HCT116 (cell line): ENCODE results near the gene ORC6. TPM values are rescaled to one million over a fixed set of nuclear protein-coding genes. Genes with fewer than 3 reads are reported as not detected.

Source experiments
- ATAC-seq: fragments of 200-7000 bp; cut with Tn5 transposase; 2 replicates; pipeline ENCODE4 v1.9.1; 2020; ENCODE audit warnings: mild to moderate bottlenecking, moderate library complexity
- BruUV-seq: library from RNA; stranded (reverse); fragments of 400-500 nt; replicated peaks from 2 replicates; lab custom pipeline; 2021; lab: Mats Ljungman, UMichigan
- CTCF ChIA-PET: fragments of 300-600 bp; sonication (Branson Sonifier 250); formaldehyde crosslinking; loops from one replicate; lab custom pipeline; 2021; ENCODE audit warnings: antibody characterized with exemption; lab: Charles Lee
- POLR2A ChIA-PET: fragments of 300-600, 350-600 bp; sonication (Branson Sonifier 250); formaldehyde crosslinking; loops from one replicate; lab custom pipeline; 2021; ENCODE audit warnings: antibody characterized with exemption; lab: Charles Lee
- RAD21 ChIA-PET, 2 experiments: fragments of 300-600 bp; sonication (Branson Sonifier 250); formaldehyde crosslinking; loops; one replicate each; lab custom pipeline; 2023; ENCODE audit warnings: low total read pairs in 2 of 2; ENCODE audit not compliant: uncharacterized antibody in 2 of 2, unreplicated experiment in 2 of 2, low non-redundant PET in 1 of 2; lab: Charles Lee
- DNase-seq: peaks from one replicate; pipeline ENCODE4 v3.0.0-alpha.2; 2010; ENCODE audit warnings: low read depth, low spot score
- H2AFZ ChIP-seq: fragments of 200-600 bp; shearing (Covaris generic), sonication (generic); 2 replicates; pipeline ENCODE4 v1.6.1; 2017; ENCODE audit warnings: low read depth, mixed run types, mixed read lengths, antibody characterized with exemption, low read length; ENCODE audit not compliant: poor library complexity, severe bottlenecking
- H3K27ac ChIP-seq: 2 replicates; pipeline ENCODE4 v1.5.1; 2012; ENCODE audit warnings: low read depth, low read length
- H3K27me3 ChIP-seq: fragments of 200-600 bp; sonication (generic); 2 replicates; pipeline ENCODE4 v1.6.1; 2016; ENCODE audit warnings: mixed run types, low read length, mixed read lengths; ENCODE audit not compliant: insufficient read depth
- H3K36me3 ChIP-seq, 2 experiments: fragments of 200-500 bp in 1 of 2; fragments of 200-600 bp in 1 of 2; sonication (Bioruptor generic) in 1 of 2; sonication (generic) in 1 of 2; 2 replicates each; pipeline versions ENCODE4 v1.5.1 to v1.6.1; 2014 to 2016; ENCODE audit warnings: low read length in 2 of 2, inconsistent platforms in 1 of 2, mixed read lengths in 1 of 2, mixed run types in 1 of 2; ENCODE audit not compliant: insufficient read depth in 2 of 2, control insufficient read depth in 1 of 2
- H3K4me1 ChIP-seq, 2 experiments: fragments of 200-600 bp in 1 of 2; sonication (generic) in 1 of 2; 2 replicates each; pipeline versions ENCODE4 v1.5.1 to v1.6.1; 2012 to 2017; ENCODE audit warnings: low read length in 2 of 2, inconsistent platforms in 1 of 2, mild to moderate bottlenecking in 1 of 2, mixed read lengths in 1 of 2, mixed run types in 1 of 2, moderate library complexity in 1 of 2; ENCODE audit not compliant: insufficient read depth in 2 of 2, control insufficient read depth in 1 of 2
- H3K4me2 ChIP-seq: fragments of 200-600 bp; sonication (generic); 2 replicates; pipeline ENCODE4 v1.6.1; 2017; ENCODE audit warnings: mixed run types, low read length, mixed read lengths
- H3K4me3 ChIP-seq, 2 experiments: fragments of 200-600 bp in 1 of 2; sonication (generic) in 1 of 2; replicated peaks in 1 of 2; 2 replicates each; pipeline ENCODE4 v1.5.1; 2011 to 2016; ENCODE audit warnings: low read length in 2 of 2, control low read depth in 1 of 2, low read depth in 1 of 2, mild to moderate bottlenecking in 1 of 2, mixed read lengths in 1 of 2, mixed run types in 1 of 2
- H3K79me2 ChIP-seq: fragments of 200-600 bp; sonication (generic); 2 replicates; pipeline ENCODE4 v1.6.1; 2017; ENCODE audit warnings: mild to moderate bottlenecking, mixed run types, low read length, moderate library complexity, mixed read lengths; ENCODE audit not compliant: insufficient read depth
- H3K9ac ChIP-seq: fragments of 200-600 bp; sonication (generic); 2 replicates; pipeline ENCODE4 v1.6.1; 2016; ENCODE audit warnings: low read length, mixed read lengths
- H3K9me2 ChIP-seq: fragments of 200-600 bp; sonication (generic), shearing (Covaris generic); 2 replicates; pipeline ENCODE4 v1.6.1; 2017; ENCODE audit warnings: mixed run types, mild to moderate bottlenecking, moderate library complexity; ENCODE audit not compliant: insufficient read depth
- H3K9me3 ChIP-seq, 2 experiments: fragments of 200-500 bp in 1 of 2; fragments of 200-600 bp in 1 of 2; sonication (Bioruptor generic) in 1 of 2; sonication (generic) in 1 of 2; 2 replicates each; pipeline ENCODE4 v1.6.1; 2014 to 2017; ENCODE audit warnings: low read length in 2 of 2, mixed read lengths in 2 of 2, inconsistent platforms in 1 of 2, low read depth in 1 of 2, mild to moderate bottlenecking in 1 of 2, mixed run types in 1 of 2, moderate library complexity in 1 of 2; ENCODE audit not compliant: control insufficient read depth in 1 of 2, insufficient read depth in 1 of 2
- H4K20me1 ChIP-seq: fragments of 200-600 bp; sonication (generic), shearing (Covaris generic); 2 replicates; pipeline ENCODE4 v1.6.1; 2017; ENCODE audit warnings: mixed run types, mild to moderate bottlenecking, moderate library complexity; ENCODE audit not compliant: insufficient read depth
- CTCF ChIP-seq, 3 experiments: fragments of 200-600 bp in 1 of 3; sonication (generic) in 1 of 3; IDR thresholded peaks in 2 of 3; conservative IDR thresholded peaks in 1 of 3; 2 replicates each; pipeline ENCODE4 v1.5.1; 2012 to 2017; ENCODE audit warnings: low read depth in 2 of 3, low read length in 2 of 3, antibody characterized with exemption in 1 of 3, borderline replicate concordance in 1 of 3, control low read depth in 1 of 3, mild to moderate bottlenecking in 1 of 3, mixed read lengths in 1 of 3, mixed run types in 1 of 3, moderate library complexity in 1 of 3; ENCODE audit not compliant: insufficient read depth in 1 of 3
- ELF1 ChIP-seq: IDR thresholded peaks from 2 replicates; pipeline ENCODE4 v1.6.1; 2012; ENCODE audit warnings: low read depth, borderline replicate concordance
- EZH2phosphoT487 ChIP-seq: fragments of 200-600 bp; IDR thresholded peaks from 2 replicates; pipeline ENCODE4 v1.6.1; 2018; ENCODE audit warnings: antibody characterized with exemption, borderline replicate concordance
- JUND ChIP-seq: IDR thresholded peaks from 2 replicates; pipeline ENCODE4 v1.6.1; 2012
- RAD21 ChIP-seq: IDR thresholded peaks from 2 replicates; pipeline ENCODE4 v1.6.1; 2012; ENCODE audit warnings: low read depth, mild to moderate bottlenecking
- REST ChIP-seq: IDR thresholded peaks from 2 replicates; pipeline ENCODE4 v1.6.1; 2012; ENCODE audit warnings: low read depth
- TCF7L2 ChIP-seq: IDR thresholded peaks from 2 replicates; pipeline ENCODE4 v1.7.0; 2011; ENCODE audit warnings: borderline replicate concordance, inconsistent platforms; ENCODE audit not compliant: insufficient read depth, insufficient read length; ENCODE audit errors: extremely low read depth
- YY1 ChIP-seq: IDR thresholded peaks from 2 replicates; pipeline ENCODE4 v1.6.1; 2011; ENCODE audit warnings: low read length, low read depth, moderate library complexity, mild to moderate bottlenecking; ENCODE audit not compliant: insufficient replicate concordance; ENCODE audit errors: extremely low read depth
- ZBTB33 ChIP-seq: IDR thresholded peaks from 2 replicates; pipeline ENCODE4 v1.6.1; 2011; ENCODE audit warnings: mild to moderate bottlenecking, low read length, moderate library complexity; ENCODE audit not compliant: insufficient replicate concordance; ENCODE audit errors: extremely low read depth
- intact Hi-C: fragments of 100-400 bp; cut with micrococcal nuclease; formaldehyde crosslinking; loops from 2 replicates; pipeline ENCODE4 v1.10.0; 2022
- total RNA-seq: library from RNA; stranded (reverse); gene quantifications from one replicate; pipeline ENCODE4 v1.2.1, GENCODE V29; 2021; ENCODE audit not compliant: unreplicated experiment

ORC6 gene
- total RNA-seq, 1 experiment from 2014 or later = 44.7 TPM

GRCh38 chr16:46727630-46728029, 38.2 kb downstream of the ORC6 start:
- Histone ChIP-seq H3K9me3 (no peaks in the 10 kb centered on the region), H3K4me3 (no peak overlapping the region), H2AFZ (no peak overlapping the region), H3K9ac (no peak overlapping the region), H3K27ac (no peak overlapping the region), H4K20me1 (no peaks in the 10 kb centered on the region), H3K36me3 (no peaks in the 10 kb centered on the region), H3K4me2 (no peak overlapping the region), H3K27me3 (no peaks in the 10 kb centered on the region), H3K9me2 (no peaks in the 10 kb centered on the region), H3K4me1 (no peaks in the 10 kb centered on the region), H3K79me2 (no peaks in the 10 kb centered on the region)
- CTCF ChIA-PET = no interaction called here
- BruUV-seq = no TSS peak
- intact Hi-C loops = no loop called here
- POLR2A ChIA-PET = no interaction called here
- DNase-seq = no peak
- RAD21 ChIA-PET = no interaction called here
- TF ChIP-seq REST (no peak), RAD21 (no peak), YY1 (no peak)
- ATAC-seq = no peak

- Histone ChIP-seq H3K9me3 (no peaks in the 10 kb centered on the region), H3K27me3 (no peaks in the 10 kb centered on the region), H3K27ac (no peak overlapping the region), H3K4me2 (no peak overlapping the region), H3K9me2 (no peaks in the 10 kb centered on the region), H3K4me1 (no peaks in the 10 kb centered on the region), H3K4me3 (no peak overlapping the region), H3K79me2 (no peaks in the 10 kb centered on the region), H2AFZ (no peak overlapping the region), H3K9ac (no peak overlapping the region), H4K20me1 (no peaks in the 10 kb centered on the region), H3K36me3 (no peaks in the 10 kb centered on the region)
- POLR2A ChIA-PET = no interaction called here
- ATAC-seq (no peak), DNase-seq (no peak)
- intact Hi-C loops = no loop called here
- no TSS peak for BruUV-seq
- CTCF ChIA-PET = no interaction called here
- RAD21 ChIA-PET = no interaction called here
- TF ChIP-seq ELF1 = no peak
- TF ChIP-seq JUND = no peak
- no peak for TF ChIP-seq RAD21
- TF ChIP-seq ZBTB33 = no peak
- no peak for TF ChIP-seq CTCF (IDR thresholded peaks at IDR 0.05 in 2 of 3, conservative IDR thresholded peaks at IDR 0.05 in 1 of 3; ENCODE audit: borderline replicate concordance in 1 of 3, insufficient read depth in 1 of 3, low read depth in 2 of 3, low read length in 2 of 3)
- no peak for TF ChIP-seq EZH2phosphoT487
- TF ChIP-seq TCF7L2 = no peak
Measured at GRCh38 chr16:46728806-46729205, 39.3 kb downstream of the ORC6 start.
